Ovary (tissue), 3 donors: ENCODE results near the gene WDR31.

Source experiments
- CTCF ChIP-seq, 3 donors: fragments of 450-650 bp in 2 of 3; fragments of 200-600 bp in 1 of 3; IDR thresholded peaks; one replicate each; pipeline versions ENCODE4 v1.5.1 to v1.8.0; 2016 to 2022; ENCODE audit warnings: antibody characterized with exemption in 3 of 3, mild to moderate bottlenecking in 1 of 3
- EP300 ChIP-seq: sonication (generic); formaldehyde crosslinking; IDR thresholded peaks from one replicate; pipeline ENCODE4 v1.6.1; 2017; ENCODE audit warnings: antibody characterized with exemption
- POLR2A ChIP-seq: fragments of 450-650 bp; IDR thresholded peaks from one replicate; pipeline ENCODE4 v1.6.1; 2017; ENCODE audit warnings: antibody characterized with exemption, mild to moderate bottlenecking, moderate library complexity
- donor health status: DM: no; HTN: no; CAD: no.

GRCh38 chr9:113289091-113289490 lies 51.0 kb downstream of the WDR31 start:
- TF ChIP-seq CTCF (IDR thresholded peaks at IDR 0.05) (no peak), POLR2A (no peak), EP300 (no peak)
